Measurements from ENCODE around the gene HS3ST3A1.

The HS3ST3A1 gene

GRCh38 chr17:13492737-13493122, 109.0 kb downstream of the HS3ST3A1 start:
- no peak for DNase-seq

GRCh38 chr17:13491916-13492736, 109.6 kb downstream of the HS3ST3A1 start:
- no peak for DNase-seq

DNA sequence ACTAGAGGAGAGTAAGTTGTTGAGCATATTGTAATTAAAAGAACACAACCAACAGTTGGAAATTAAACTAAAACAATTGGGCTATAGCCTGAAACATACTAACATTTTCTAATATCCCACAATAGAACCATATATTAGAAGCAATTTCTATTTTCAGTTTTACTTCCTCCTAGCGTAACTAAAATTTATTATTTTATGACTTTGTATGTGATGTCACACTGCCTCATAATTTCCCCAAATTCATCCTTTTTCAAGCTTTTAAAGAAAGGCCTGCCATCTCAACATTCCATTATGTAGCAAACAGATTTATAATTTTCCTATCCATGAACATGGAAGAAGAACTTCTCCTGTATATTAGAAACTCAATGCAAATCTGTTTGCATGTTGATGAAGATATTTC, 110.2 kb downstream of the HS3ST3A1 start:
- no peak for DNase-seq

- DNase-seq, result no peak
These were observed 110.7 kb downstream of the HS3ST3A1 start for GRCh38 chr17:13490906-13491482.

- no peak for DNase-seq
These were observed 111.3 kb downstream of the HS3ST3A1 start for GRCh38 chr17:13490427-13490826.

DNA sequence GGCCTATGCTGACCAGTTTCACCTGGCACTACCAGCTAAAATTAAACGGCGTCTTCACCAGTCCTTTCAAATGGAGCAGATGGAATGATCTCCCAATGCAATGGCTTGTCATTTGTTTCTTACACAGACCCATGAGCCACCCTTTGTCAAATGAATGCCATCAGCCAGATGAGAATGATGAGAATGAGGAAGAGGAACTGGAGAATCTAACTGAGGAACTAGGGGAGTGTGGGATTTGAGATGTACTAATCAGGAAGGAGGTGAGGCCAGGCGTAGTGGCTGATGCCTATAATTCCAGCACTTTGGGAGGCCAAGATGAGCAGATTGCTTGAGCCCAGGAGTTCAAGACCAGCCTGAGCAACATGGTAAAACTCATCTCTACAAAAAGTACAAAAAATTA, 116.4 kb downstream of the HS3ST3A1 start:
- no peak for DNase-seq

GRCh38 chr17:13484020-13484419, 117.7 kb downstream of the HS3ST3A1 start:
- DNase-seq, result no peak

- DNase-seq, result no peak
These were observed 120.9 kb downstream of the HS3ST3A1 start for GRCh38 chr17:13480877-13481276.

GRCh38 chr17:13478326-13478830, 123.4 kb downstream of the HS3ST3A1 start:
- no peak for DNase-seq

DNA sequence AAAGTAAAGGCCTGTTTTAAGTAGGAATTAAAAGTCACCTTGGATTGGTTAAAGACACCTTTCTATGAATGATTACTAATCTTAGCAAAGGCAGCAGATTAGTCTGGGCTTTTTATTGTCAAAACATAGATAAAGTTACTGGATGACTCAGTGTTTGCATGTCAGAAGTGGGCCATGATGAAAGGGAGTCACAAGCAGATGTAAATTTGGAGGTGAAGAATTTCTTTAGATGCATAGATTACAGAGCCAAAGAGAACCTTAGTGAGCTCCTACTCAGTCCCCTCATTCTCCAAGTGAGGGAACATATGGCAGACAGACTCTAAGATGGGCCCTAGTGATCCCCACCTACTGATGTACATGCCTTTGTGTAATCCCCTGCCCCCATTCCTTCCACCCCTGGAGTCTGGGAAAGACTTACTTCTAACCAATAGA, 124.5 kb downstream of the HS3ST3A1 start:
- no peak for DNase-seq

GRCh38 chr17:13476720-13477119, 125.0 kb downstream of the HS3ST3A1 start:
- DNase-seq, result no peak

DNA sequence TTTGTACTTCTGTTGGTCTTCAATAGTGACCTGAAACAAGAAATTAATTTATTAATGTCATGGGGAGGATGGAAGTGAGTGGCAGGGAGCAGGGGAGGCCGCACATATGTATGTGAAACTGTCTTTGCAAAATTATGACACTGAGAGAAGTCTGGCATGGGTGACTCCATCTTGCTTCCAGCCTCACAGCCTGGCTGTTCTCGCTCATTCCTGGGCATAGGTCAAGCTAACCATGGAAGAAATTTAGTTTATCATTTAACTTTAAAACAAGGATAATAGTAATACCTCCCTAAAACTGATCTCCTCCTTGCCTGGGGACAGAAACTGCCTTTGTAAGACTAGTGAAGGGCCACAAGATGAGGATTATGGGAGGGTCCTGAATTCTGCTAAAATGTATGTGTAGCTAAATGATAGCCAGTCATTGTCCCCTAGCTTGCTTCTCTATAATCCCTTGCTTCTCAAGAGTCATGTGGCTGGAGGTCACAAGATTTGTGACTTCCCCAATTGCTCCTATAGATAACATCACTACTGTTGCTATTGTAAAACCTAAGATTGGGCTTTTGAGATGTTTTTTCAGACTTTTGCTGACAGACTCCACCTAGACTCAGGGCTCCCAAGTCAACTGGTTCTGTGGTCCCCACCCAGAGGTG, 126.0 kb downstream of the HS3ST3A1 start:
- DNase-seq, result no peak

DNA sequence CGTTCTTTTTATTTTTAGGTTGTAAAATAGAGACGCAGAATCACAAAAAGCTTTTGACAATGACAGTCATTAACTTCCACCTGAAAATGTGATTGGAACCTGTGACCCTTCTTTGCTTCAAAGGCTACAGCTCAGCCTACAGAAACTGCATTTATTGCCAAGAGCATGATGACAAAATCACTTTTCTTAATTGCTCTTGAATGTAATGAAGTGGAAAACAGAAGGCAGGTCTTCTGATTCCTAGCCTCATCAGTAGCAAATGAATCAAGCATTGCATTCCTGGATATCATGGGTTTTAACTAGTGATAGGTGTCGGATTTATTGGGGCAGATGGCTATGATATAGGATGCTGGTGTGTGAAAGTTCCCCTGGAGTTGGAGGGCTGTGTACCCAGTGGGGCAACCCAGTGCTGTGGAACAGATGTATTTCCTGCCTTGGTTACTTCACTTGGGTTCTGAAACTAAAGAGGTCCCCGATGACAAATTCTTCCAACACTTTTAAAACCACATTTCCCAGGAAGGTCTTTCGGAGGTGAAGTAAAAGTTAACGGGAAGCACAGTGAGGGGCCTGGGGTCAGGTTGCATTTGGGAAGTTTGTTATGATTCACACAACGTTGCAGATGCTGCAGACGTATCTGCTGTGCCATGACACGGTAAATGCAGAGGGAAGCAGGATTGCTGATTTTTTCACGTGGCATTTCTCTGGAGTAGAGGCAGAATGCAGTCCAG, 127.5 kb downstream of the HS3ST3A1 start:
- no peak for DNase-seq

GRCh38 chr17:13465678-13466077, 136.1 kb downstream of the HS3ST3A1 start:
- no peak for DNase-seq

GRCh38 chr17:13462673-13463124, 139.0 kb downstream of the HS3ST3A1 start:
- DNase-seq, result no peak

DNA sequence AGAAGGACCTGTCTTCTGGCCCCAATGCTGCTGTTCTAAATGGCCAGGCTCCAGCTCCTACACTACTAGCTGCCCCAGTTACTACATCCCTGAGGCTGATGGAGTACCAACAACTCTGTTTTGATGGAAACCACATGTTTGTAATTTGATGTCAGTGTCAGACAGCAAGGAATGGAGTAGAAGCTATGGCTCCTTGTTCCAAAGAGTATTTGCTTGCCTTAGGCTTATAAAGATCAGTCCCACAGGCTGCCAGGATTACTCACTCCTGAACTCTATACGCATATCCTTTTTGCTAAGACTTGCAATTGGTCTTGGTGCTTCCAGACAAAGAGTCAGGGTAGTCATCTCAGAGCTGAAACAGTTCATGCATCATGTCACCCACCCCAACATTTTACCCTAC, 139.6 kb downstream of the HS3ST3A1 start:
- no peak for DNase-seq

DNA sequence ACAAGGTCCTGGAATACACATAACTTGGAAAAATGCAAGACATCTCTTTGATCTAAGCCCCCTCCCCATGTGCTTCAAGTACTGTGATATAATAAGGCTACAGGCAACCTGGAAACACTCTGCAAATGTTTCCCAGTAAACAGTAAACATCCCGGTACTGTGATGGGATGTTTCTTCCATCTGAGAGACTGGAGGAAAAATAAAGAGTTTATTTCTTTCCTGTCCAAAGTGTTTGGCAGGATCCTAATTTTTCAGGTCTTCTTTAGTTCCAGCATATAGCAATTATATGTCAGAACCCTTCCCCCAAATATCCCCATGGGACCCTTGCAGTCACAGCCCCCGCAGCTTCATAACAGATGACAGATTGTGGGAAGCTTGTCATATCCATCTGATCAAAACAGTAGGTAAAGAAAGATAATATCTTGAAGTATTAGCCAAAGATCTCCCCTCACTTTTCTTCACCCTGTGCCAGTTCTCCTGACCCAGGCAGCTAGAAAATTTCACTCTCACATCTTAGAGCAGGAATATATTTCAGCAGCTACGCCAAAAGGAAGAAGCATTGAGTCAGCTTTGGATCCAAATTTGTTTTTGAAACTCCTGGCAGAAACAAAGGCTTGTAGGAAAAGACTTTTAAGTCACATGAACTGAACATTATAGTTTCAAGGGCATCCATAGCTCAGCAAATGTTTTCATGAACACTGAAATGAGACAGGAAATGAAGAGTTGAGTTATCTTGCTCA, 141.3 kb downstream of the HS3ST3A1 start:
- DNase-seq, result no peak

GRCh38 chr17:13457783-13458182, 143.9 kb downstream of the HS3ST3A1 start:
- no peak for DNase-seq
